ENCODE measurements around the gene IL4R.
"Not testable (repeated sequence)": the region's sequence is repeated elsewhere in the genome, so short reads cannot be mapped to it uniquely, and the experiment has no call there.

The IL4R gene

DNA sequence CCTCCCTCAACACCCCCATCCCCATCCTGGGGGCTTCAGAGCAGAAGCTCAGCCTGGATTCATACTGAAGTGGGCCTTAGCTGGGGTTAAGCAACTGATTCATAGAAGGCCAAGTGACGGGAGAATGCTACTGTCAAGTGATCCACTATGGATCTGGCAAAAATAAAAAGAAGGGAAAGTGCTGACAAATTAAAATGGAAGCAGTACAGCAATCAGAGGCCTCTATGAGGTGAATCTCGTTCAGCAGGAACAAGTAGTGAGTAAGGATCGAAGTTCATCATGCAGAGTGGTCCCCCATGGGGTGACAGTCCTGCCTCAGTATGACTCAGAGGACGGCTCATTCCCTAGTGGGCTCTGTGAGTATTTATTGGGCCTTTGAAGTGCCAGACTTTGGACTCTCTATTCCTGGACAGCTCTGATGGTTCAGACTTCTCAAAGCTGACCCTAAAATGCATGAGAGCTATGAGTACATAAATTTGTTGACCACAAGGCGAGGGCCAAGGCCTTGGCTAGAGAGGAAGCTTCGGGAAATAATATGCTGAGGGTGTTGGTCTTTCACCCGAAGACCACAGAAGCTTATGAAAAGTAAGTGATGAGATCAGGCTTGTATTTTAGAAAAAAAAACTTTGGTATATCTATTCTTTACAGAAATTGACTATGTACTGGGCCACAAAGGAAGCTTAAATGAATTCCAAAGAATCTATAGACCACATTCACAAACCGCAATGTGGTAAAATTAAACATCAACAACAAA lies 39.9 kb upstream of the IL4R start:
- H3K9me3 ChIP-seq (replicated peaks; ENCODE audit: insufficient read depth, low read length), result no peaks in the 10 kb centered on the region
- no peaks in the 10 kb centered on the region; the same call in 1 of the 2 replicates for H3F3A ChIP-seq (ENCODE audit: insufficient read depth, low read length)
- DNase-seq, result no peak
- H3K4me2 ChIP-seq (ENCODE audit: low read depth, low read length), result no peak overlapping the region
- H3K36me3 ChIP-seq (replicated peaks; ENCODE audit: insufficient read depth, low read length), result no peaks in the 10 kb centered on the region
- no peak overlapping the region for H2AFZ ChIP-seq (ENCODE audit: low read length)
- H3K9me2 ChIP-seq (replicated peaks; ENCODE audit: insufficient read depth, low read length), result no peaks in the 10 kb centered on the region
- H3K9ac ChIP-seq (ENCODE audit: low read length), result no peak overlapping the region
- TF ChIP-seq EZH2 (optimal IDR thresholded peaks at IDR 0.05; ENCODE audit: low read depth, low read length) (no peak), EZH2phosphoT487 (IDR thresholded peaks at IDR 0.05; ENCODE audit: low read length) (no peak)
- TF ChIP-seq, protein P1, sequence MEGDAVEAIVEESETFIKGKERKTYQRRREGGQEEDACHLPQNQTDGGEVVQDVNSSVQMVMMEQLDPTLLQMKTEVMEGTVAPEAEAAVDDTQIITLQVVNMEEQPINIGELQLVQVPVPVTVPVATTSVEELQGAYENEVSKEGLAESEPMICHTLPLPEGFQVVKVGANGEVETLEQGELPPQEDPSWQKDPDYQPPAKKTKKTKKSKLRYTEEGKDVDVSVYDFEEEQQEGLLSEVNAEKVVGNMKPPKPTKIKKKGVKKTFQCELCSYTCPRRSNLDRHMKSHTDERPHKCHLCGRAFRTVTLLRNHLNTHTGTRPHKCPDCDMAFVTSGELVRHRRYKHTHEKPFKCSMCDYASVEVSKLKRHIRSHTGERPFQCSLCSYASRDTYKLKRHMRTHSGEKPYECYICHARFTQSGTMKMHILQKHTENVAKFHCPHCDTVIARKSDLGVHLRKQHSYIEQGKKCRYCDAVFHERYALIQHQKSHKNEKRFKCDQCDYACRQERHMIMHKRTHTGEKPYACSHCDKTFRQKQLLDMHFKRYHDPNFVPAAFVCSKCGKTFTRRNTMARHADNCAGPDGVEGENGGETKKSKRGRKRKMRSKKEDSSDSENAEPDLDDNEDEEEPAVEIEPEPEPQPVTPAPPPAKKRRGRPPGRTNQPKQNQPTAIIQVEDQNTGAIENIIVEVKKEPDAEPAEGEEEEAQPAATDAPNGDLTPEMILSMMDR (IDR thresholded peaks at IDR 0.05; ENCODE audit: low read length), result no peak
- no peaks in the 10 kb centered on the region for H3K4me1 ChIP-seq (ENCODE audit: low read length)
- H3K79me2 ChIP-seq (ENCODE audit: low read length), result no peaks in the 10 kb centered on the region
- H4K20me1 ChIP-seq (ENCODE audit: insufficient read depth, low read length), result no peaks in the 10 kb centered on the region
- no peak overlapping the region for H3K27ac ChIP-seq (ENCODE audit: low read length)
- H3K4me3 ChIP-seq (ENCODE audit: low read length), result no peak overlapping the region
- H3K27me3 ChIP-seq (replicated peaks; ENCODE audit: insufficient read depth, low read length), result no peaks in the 10 kb centered on the region

DNA sequence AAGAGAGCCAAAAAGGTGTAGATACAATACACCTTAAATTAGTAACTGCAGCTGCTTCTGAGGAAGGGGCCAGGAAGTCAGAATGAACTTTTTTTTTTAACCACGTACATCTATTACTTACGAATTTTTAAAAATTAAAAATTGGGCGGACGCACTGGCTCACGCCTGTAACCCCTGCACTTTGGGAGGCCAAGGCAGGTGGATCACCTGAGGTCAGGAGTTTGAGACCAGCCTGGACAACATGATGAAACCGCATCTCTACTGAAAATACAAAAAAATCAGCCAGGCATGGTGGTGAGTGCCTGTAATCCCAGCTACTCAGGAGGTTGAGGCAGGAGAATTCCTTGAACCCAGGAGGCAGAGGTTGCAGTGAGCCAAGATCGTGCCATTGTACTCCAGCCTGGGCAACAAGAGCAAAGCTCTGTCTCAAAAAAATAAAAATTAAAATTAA lies 39.3 kb upstream of the IL4R start:
- H2AFZ ChIP-seq (ENCODE audit: low read length); H3K27me3 ChIP-seq (replicated peaks; ENCODE audit: insufficient read depth, low read length); H3K36me3 ChIP-seq (replicated peaks; ENCODE audit: insufficient read depth, low read length); H4K20me1 ChIP-seq (ENCODE audit: insufficient read depth, low read length); H3K9me3 ChIP-seq (replicated peaks; ENCODE audit: insufficient read depth, low read length); H3K4me1 ChIP-seq (ENCODE audit: low read length); H3K9me2 ChIP-seq (replicated peaks; ENCODE audit: insufficient read depth, low read length); H3K27ac ChIP-seq (ENCODE audit: low read length); H3K9ac ChIP-seq (ENCODE audit: low read length); H3F3A ChIP-seq (ENCODE audit: insufficient read depth, low read length); DNase-seq; H3K4me3 ChIP-seq (ENCODE audit: low read length); H3K4me2 ChIP-seq (ENCODE audit: low read depth, low read length); H3K79me2 ChIP-seq (ENCODE audit: low read length): not testable (repeated sequence)

DNA sequence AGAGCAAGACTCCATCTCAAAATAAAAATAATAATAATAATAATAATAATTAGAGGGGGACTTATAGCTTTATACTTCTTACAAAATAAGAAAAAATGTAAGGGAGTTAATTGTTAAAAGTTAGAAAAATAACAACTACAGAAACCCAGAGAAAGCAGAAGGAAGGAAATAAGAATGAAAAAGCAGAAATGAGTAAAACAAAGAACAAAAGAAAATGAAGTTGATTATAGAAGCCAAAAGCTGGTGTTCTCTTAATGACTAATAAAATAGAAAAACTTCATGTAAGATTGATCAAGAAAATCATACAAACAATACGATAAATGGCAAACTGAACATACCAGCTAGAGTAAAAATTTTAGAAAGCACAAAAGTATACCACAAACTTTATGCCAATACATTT lies 38.4 kb upstream of the IL4R start:
- no peaks in the 10 kb centered on the region for H3K9me3 ChIP-seq (replicated peaks; ENCODE audit: insufficient read depth, low read length)
- H3K9ac ChIP-seq (ENCODE audit: low read length), result no peak overlapping the region
- H3K79me2 ChIP-seq (ENCODE audit: low read length), result no peaks in the 10 kb centered on the region
- TF ChIP-seq EZH2phosphoT487 (IDR thresholded peaks at IDR 0.05; ENCODE audit: low read length), result no peak
- TF ChIP-seq, protein P1 (IDR thresholded peaks at IDR 0.05; ENCODE audit: low read length), result no peak
- no peak for TF ChIP-seq EZH2 (optimal IDR thresholded peaks at IDR 0.05; ENCODE audit: low read depth, low read length)
- H3F3A ChIP-seq (ENCODE audit: insufficient read depth, low read length), result no peaks in the 10 kb centered on the region; the same call in 1 of the 2 replicates
- H2AFZ ChIP-seq (ENCODE audit: low read length), result no peak overlapping the region
- no peaks in the 10 kb centered on the region for H4K20me1 ChIP-seq (ENCODE audit: insufficient read depth, low read length)
- H3K4me1 ChIP-seq (ENCODE audit: low read length), result no peaks in the 10 kb centered on the region
- no peaks in the 10 kb centered on the region for H3K36me3 ChIP-seq (replicated peaks; ENCODE audit: insufficient read depth, low read length)
- H3K4me3 ChIP-seq (ENCODE audit: low read length), result no peak overlapping the region
- H3K27me3 ChIP-seq (replicated peaks; ENCODE audit: insufficient read depth, low read length), result no peaks in the 10 kb centered on the region
- no peak for DNase-seq
- H3K4me2 ChIP-seq (ENCODE audit: low read depth, low read length), result no peak overlapping the region
- H3K9me2 ChIP-seq (replicated peaks; ENCODE audit: insufficient read depth, low read length), result no peaks in the 10 kb centered on the region
- no peak overlapping the region for H3K27ac ChIP-seq (ENCODE audit: low read length)

DNA sequence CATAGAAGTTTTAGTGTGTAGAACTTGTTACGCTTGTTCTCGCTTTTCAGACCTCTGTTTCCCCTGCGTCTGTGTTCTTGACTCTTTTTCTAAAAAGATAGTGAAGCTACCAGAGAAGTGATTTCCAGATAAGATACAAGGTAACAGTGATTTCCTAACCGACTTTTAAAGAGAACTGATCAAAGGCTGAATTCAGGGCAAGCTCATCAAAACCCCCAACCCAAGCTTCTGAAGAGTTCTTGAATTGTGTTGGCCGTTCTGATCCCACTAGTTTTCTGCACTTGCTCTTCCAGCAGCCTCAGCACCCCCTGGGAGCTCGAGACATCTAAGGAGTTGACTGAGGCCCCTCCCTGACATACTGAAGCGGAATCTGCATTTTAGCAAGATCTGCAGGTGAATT lies 32.5 kb upstream of the IL4R start:
- no peak overlapping the region for H3K4me2 ChIP-seq (ENCODE audit: low read depth, low read length)
- TF ChIP-seq EZH2 (optimal IDR thresholded peaks at IDR 0.05; ENCODE audit: low read depth, low read length) (no peak), EZH2phosphoT487 (IDR thresholded peaks at IDR 0.05; ENCODE audit: low read length) (no peak)
- TF ChIP-seq, protein P1 (IDR thresholded peaks at IDR 0.05; ENCODE audit: low read length), result no peak
- no peak overlapping the region for H2AFZ ChIP-seq (ENCODE audit: low read length)

More for the DNA sequence above, 32.5 kb upstream of the IL4R start:
- Histone ChIP-seq H3K27ac (ENCODE audit: low read length) (no peak overlapping the region), H3K4me1 (ENCODE audit: low read length) (no peaks in the 10 kb centered on the region), H3K9ac (ENCODE audit: low read length) (no peak overlapping the region), H3K36me3 (replicated peaks; ENCODE audit: insufficient read depth, low read length) (no peaks in the 10 kb centered on the region), H3K4me3 (ENCODE audit: low read length) (no peak overlapping the region), H3K9me3 (replicated peaks; ENCODE audit: insufficient read depth, low read length) (no peaks in the 10 kb centered on the region), H3K27me3 (replicated peaks; ENCODE audit: insufficient read depth, low read length) (no peaks in the 10 kb centered on the region), H3K9me2 (replicated peaks; ENCODE audit: insufficient read depth, low read length) (no peaks in the 10 kb centered on the region), H4K20me1 (ENCODE audit: insufficient read depth, low read length) (no peaks in the 10 kb centered on the region), H3K79me2 (ENCODE audit: low read length) (no peaks in the 10 kb centered on the region), H3F3A (ENCODE audit: insufficient read depth, low read length) (no peaks in the 10 kb centered on the region)
- DNase-seq, result no peak
